Ascending aorta (tissue), 2 donors: Measurements from ENCODE around the gene NOL4L. TPM values are rescaled to one million over a fixed set of nuclear protein-coding genes. Genes with fewer than 3 reads are reported as not detected.

Experiments used
- DNase-seq, 2 donors: peaks; one replicate each; pipeline ENCODE4 v3.0.0-alpha.2; 2019; ENCODE audit warnings: low spot score in 2 of 2
- H3K27ac ChIP-seq, 2 donors: fragments of 200-600 bp; sonication (generic); one replicate each; pipeline ENCODE4 v1.5.1; 2016 to 2017; ENCODE audit warnings: mild to moderate bottlenecking in 1 of 2
- H3K27me3 ChIP-seq: fragments of 200-600 bp; sonication (generic); one replicate; pipeline ENCODE4 v1.5.1; 2017
- H3K36me3 ChIP-seq, 2 donors: fragments of 200-600 bp; sonication (generic); one replicate each; pipeline ENCODE4 v1.5.1; 2016
- H3K4me1 ChIP-seq, 2 donors: fragments of 200-600 bp; sonication (generic); one replicate each; pipeline ENCODE4 v1.5.1; 2016 to 2017; ENCODE audit warnings: mild to moderate bottlenecking in 1 of 2
- H3K4me3 ChIP-seq, 2 donors: fragments of 200-600 bp; sonication (generic); one replicate each; pipeline ENCODE4 v1.5.1; 2016 to 2017; ENCODE audit warnings: mild to moderate bottlenecking in 1 of 2
- H3K9me3 ChIP-seq, 2 donors: fragments of 200-600 bp; sonication (generic); one replicate each; pipeline ENCODE4 v1.5.1; 2016
- CTCF ChIP-seq, 3 experiments: fragments of 200-600 bp in 2 of 3; fragments of 450-650 bp in 1 of 3; sonication (generic) in 2 of 3; IDR thresholded peaks; one replicate each; pipeline ENCODE4 v1.5.1; 2016 to 2019; ENCODE audit warnings: antibody characterized with exemption in 3 of 3, mild to moderate bottlenecking in 1 of 3, moderate library complexity in 1 of 3
- intact Hi-C: fragments of 100-400 bp; cut with DNase I; formaldehyde crosslinking; loops from one replicate; pipeline ENCODE4 v1.15.1; 2023
- total RNA-seq: library from RNA; depleted of rRNA; stranded (reverse); fragments of >200 nt; gene quantifications from one replicate; pipeline ENCODE4 v1.1.0, GENCODE V29; 2016

The NOL4L gene
- total RNA-seq, 1 donor from 2014 or later = 19.8 TPM

GRCh38 chr20:32611868-32612267 is 26.7 kb upstream of the NOL4L start:
- no peak for TF ChIP-seq CTCF (IDR thresholded peaks at IDR 0.05)
- Histone ChIP-seq H3K36me3 (no peaks in the 10 kb centered on the region), H3K9me3 (no peaks in the 10 kb centered on the region), H3K27me3 (no peaks in the 10 kb centered on the region), H3K4me3 (no peak overlapping the region), H3K4me1 (no peaks in the 10 kb centered on the region), H3K27ac (no peak overlapping the region)
- intact Hi-C loops = no loop called here
- DNase-seq = no peak

GRCh38 chr20:32611286-32611685 is 26.2 kb upstream of the NOL4L start:
- Histone ChIP-seq H3K36me3 (no peaks in the 10 kb centered on the region), H3K4me3 (no peak overlapping the region), H3K4me1 (no peaks in the 10 kb centered on the region), H3K27ac (no peak overlapping the region), H3K9me3 (no peaks in the 10 kb centered on the region), H3K27me3 (no peaks in the 10 kb centered on the region)
- no peak for TF ChIP-seq CTCF (IDR thresholded peaks at IDR 0.05)
- no peak for DNase-seq
- intact Hi-C loops = no loop called here

- H3K4me1 ChIP-seq = no peaks in the 10 kb centered on the region
- no peaks in the 10 kb centered on the region for H3K9me3 ChIP-seq
- H3K36me3 ChIP-seq = no peaks in the 10 kb centered on the region
- H3K27me3 ChIP-seq = no peaks in the 10 kb centered on the region
- no peak overlapping the region for H3K4me3 ChIP-seq
- DNase-seq = no peak
- intact Hi-C loops = no loop called here
- no peak overlapping the region for H3K27ac ChIP-seq
- no peak for TF ChIP-seq CTCF (IDR thresholded peaks at IDR 0.05)
These were observed 25.5 kb upstream of the NOL4L start for GRCh38 chr20:32610472-32611218.

DNA sequence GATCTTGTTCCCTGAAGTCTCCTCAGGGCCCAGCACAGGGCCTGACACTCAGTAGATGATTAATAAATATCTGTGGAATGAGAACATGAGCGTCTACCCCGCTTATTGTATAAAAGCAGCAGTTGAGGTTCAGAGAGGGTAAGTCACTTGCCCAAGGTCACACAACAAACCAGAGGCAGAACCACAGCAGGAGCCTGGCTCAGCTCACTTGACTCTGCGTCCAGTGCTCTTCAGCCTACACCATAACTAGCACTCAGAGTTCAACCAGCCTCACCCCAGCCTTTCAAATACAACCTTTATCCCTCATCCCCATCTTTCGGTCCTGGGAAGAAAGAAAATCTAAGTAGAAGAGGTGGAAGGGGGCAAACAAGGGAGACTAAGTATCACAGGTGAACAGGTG is 24.9 kb upstream of the NOL4L start:
- Histone ChIP-seq H3K27me3 (no peaks in the 10 kb centered on the region), H3K4me1 (no peaks in the 10 kb centered on the region), H3K36me3 (no peaks in the 10 kb centered on the region), H3K9me3 (no peaks in the 10 kb centered on the region), H3K27ac (no peak overlapping the region), H3K4me3 (no peak overlapping the region)
- no peak for DNase-seq
- no peak for TF ChIP-seq CTCF (IDR thresholded peaks at IDR 0.05)
- intact Hi-C loops = no loop called here

- DNase-seq = no peak
- no peaks in the 10 kb centered on the region for H3K9me3 ChIP-seq
- no peaks in the 10 kb centered on the region for H3K36me3 ChIP-seq
- no peak for TF ChIP-seq CTCF (IDR thresholded peaks at IDR 0.05)
- no peaks in the 10 kb centered on the region for H3K4me1 ChIP-seq
- intact Hi-C loops = no loop called here
- no peak overlapping the region for H3K27ac ChIP-seq
- no peak overlapping the region for H3K4me3 ChIP-seq
- H3K27me3 ChIP-seq = no peaks in the 10 kb centered on the region
These were observed 24.1 kb upstream of the NOL4L start for GRCh38 chr20:32609111-32609773.
